ENCODE measurements around the gene C19orf12. TPM values are rescaled to one million over a fixed set of nuclear protein-coding genes. Genes with fewer than 3 reads are reported as not detected.

C19orf12 gene
- total RNA-seq, 1 experiment from 2014 or later: 15.5 TPM

DNA sequence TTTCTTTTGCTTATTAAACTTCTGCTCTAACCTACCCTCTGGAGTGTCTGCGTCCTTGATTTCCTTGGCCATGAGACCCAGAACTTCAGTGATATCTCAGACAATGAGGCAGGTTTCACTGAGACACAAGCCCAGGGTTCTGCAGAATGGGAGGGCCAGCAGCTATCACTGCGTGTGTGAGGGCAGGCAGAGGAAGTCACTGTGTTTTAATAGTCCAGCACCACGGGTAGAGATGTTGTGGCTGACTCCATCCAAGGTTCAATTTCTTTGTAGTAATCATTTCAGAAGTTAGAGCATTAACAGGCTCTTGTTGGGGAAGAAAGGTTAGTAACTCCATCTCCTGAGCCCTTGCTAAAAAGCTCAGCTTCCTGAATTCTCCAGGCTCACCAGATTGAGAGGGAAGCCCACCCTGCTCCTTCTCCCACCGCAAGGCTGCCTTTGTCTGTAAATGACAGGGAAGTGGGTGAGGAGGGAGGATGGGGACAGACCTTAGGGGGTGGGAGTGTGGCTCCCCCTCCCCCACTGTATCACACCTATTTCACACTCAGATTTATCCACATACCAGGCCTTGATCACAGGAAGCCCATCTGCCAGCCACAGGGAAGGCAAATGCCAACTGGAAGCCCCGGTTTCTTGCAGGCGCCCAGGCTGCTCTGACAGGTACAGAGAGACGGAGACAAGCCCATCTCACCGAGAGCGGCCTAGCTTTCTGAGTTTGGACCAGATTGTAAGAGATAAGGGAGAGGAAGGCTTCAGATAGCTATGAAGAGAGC lies 2.1 kb downstream of the C19orf12 start (continued):
- TF ChIP-seq, protein P1, sequence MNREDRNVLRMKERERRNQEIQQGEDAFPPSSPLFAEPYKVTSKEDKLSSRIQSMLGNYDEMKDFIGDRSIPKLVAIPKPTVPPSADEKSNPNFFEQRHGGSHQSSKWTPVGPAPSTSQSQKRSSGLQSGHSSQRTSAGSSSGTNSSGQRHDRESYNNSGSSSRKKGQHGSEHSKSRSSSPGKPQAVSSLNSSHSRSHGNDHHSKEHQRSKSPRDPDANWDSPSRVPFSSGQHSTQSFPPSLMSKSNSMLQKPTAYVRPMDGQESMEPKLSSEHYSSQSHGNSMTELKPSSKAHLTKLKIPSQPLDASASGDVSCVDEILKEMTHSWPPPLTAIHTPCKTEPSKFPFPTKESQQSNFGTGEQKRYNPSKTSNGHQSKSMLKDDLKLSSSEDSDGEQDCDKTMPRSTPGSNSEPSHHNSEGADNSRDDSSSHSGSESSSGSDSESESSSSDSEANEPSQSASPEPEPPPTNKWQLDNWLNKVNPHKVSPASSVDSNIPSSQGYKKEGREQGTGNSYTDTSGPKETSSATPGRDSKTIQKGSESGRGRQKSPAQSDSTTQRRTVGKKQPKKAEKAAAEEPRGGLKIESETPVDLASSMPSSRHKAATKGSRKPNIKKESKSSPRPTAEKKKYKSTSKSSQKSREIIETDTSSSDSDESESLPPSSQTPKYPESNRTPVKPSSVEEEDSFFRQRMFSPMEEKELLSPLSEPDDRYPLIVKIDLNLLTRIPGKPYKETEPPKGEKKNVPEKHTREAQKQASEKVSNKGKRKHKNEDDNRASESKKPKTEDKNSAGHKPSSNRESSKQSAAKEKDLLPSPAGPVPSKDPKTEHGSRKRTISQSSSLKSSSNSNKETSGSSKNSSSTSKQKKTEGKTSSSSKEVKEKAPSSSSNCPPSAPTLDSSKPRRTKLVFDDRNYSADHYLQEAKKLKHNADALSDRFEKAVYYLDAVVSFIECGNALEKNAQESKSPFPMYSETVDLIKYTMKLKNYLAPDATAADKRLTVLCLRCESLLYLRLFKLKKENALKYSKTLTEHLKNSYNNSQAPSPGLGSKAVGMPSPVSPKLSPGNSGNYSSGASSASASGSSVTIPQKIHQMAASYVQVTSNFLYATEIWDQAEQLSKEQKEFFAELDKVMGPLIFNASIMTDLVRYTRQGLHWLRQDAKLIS (CRISPR knock-in tag; IDR thresholded peaks at IDR 0.05; ENCODE audit: borderline replicate concordance): no peak
- no peak for TF ChIP-seq CBFB (CRISPR knock-in tag; IDR thresholded peaks at IDR 0.05; ENCODE audit: low read depth)
- no peak for TF ChIP-seq HMGA2 (CRISPR knock-in tag; IDR thresholded peaks at IDR 0.05)
- TF ChIP-seq ELF4 (CRISPR knock-in tag; IDR thresholded peaks at IDR 0.05; ENCODE audit: low read depth): no peak
- no peak for TF ChIP-seq ATF1 (CRISPR knock-in tag; IDR thresholded peaks at IDR 0.05)
- TF ChIP-seq, protein P2, sequence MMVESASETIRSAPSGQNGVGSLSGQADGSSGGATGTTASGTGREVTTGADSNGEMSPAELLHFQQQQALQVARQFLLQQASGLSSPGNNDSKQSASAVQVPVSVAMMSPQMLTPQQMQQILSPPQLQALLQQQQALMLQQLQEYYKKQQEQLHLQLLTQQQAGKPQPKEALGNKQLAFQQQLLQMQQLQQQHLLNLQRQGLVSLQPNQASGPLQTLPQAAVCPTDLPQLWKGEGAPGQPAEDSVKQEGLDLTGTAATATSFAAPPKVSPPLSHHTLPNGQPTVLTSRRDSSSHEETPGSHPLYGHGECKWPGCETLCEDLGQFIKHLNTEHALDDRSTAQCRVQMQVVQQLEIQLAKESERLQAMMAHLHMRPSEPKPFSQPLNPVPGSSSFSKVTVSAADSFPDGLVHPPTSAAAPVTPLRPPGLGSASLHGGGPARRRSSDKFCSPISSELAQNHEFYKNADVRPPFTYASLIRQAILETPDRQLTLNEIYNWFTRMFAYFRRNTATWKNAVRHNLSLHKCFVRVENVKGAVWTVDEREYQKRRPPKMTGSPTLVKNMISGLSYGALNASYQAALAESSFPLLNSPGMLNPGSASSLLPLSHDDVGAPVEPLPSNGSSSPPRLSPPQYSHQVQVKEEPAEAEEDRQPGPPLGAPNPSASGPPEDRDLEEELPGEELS (CRISPR knock-in tag; IDR thresholded peaks at IDR 0.05): no peak
- TF ChIP-seq TEAD1 (CRISPR knock-in tag; IDR thresholded peaks at IDR 0.05): no peak
- TF ChIP-seq, protein P3, sequence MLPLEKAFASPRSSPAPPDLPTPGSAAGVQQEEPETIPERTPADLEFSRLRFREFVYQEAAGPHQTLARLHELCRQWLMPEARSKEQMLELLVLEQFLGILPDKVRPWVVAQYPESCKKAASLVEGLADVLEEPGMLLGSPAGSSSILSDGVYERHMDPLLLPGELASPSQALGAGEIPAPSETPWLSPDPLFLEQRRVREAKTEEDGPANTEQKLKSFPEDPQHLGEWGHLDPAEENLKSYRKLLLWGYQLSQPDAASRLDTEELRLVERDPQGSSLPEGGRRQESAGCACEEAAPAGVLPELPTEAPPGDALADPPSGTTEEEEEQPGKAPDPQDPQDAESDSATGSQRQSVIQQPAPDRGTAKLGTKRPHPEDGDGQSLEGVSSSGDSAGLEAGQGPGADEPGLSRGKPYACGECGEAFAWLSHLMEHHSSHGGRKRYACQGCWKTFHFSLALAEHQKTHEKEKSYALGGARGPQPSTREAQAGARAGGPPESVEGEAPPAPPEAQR (CRISPR knock-in tag; IDR thresholded peaks at IDR 0.05): no peak
- TF ChIP-seq NR1H2 (CRISPR knock-in tag; IDR thresholded peaks at IDR 0.05): no peak
- no peak for TF ChIP-seq NFYB (CRISPR knock-in tag; conservative IDR thresholded peaks at IDR 0.05; ENCODE audit: low read depth)
- no peak for TF ChIP-seq FOXK1 (CRISPR knock-in tag; IDR thresholded peaks at IDR 0.05)

DNA sequence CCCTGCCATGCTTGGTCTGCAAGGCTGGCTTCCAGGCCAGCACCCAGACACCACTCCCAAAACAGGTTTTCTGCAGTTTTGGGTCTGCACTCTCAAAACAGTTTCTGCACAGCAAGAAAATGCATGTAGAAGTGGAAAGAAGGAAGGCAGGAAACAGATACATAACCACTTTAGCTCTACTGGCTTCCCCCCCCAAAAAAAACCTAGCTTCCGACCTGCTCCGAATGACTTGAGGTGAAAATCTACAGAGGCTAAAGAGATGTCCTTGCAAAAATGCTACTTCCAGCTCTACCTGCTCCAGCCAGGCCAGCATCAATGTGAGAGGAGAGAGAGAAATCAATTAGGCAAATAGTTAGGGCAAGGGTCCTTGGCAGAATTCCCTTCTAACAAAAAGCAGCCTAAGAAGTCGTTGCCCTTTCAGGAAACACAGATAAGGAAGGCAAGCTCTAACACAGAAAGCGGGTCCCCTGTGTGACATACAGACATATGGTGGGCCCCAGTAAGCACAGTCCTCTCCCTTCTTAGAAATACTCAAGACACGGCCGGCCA lies 3.4 kb downstream of the C19orf12 start:
- POLR2A ChIA-PET: no interaction called here
- no peaks in the 10 kb centered on the region for H3K9me3 Mint-ChIP-seq
- peak overlapping the region; percentile 22; the same call in 1 of the 2 replicates for H3K27ac Mint-ChIP-seq
- no peaks in the 10 kb centered on the region for H3K36me3 Mint-ChIP-seq
- ATAC-seq: no peak
- H3K4me3 Mint-ChIP-seq: no peak overlapping the region
- DNase-seq (ENCODE audit: low spot score): no peak
- peaks cover 31% of the 10 kb centered on the region for H3K4me1 Mint-ChIP-seq
- H3K27me3 Mint-ChIP-seq (ENCODE audit: low read depth): no peaks in the 10 kb centered on the region
- CTCF ChIA-PET: interaction anchor here (5.2 kb wide), 1 partner anchor 17 kb away, joined by 32 read pairs; no protein-coding TSS in a partner anchor
- TF ChIP-seq, protein P4, sequence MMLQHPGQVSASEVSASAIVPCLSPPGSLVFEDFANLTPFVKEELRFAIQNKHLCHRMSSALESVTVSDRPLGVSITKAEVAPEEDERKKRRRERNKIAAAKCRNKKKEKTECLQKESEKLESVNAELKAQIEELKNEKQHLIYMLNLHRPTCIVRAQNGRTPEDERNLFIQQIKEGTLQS (CRISPR knock-in tag; conservative IDR thresholded peaks at IDR 0.05): no peak
- TF ChIP-seq HMGA2 (CRISPR knock-in tag; IDR thresholded peaks at IDR 0.05) (no peak), KAT7 (CRISPR knock-in tag; IDR thresholded peaks at IDR 0.05; ENCODE audit: borderline replicate concordance) (no peak), OVOL2 (CRISPR knock-in tag; IDR thresholded peaks at IDR 0.05; ENCODE audit: borderline replicate concordance) (no peak), MXD4 (CRISPR knock-in tag; IDR thresholded peaks at IDR 0.05; ENCODE audit: borderline replicate concordance) (no peak), ESRRA (CRISPR knock-in tag; IDR thresholded peaks at IDR 0.05; ENCODE audit: borderline replicate concordance) (no peak), SMAD3 (CRISPR knock-in tag; IDR thresholded peaks at IDR 0.05; ENCODE audit: borderline replicate concordance) (no peak), CREM (CRISPR knock-in tag; IDR thresholded peaks at IDR 0.05) (no peak), TEAD1 (CRISPR knock-in tag; IDR thresholded peaks at IDR 0.05) (no peak), MYBL2 (CRISPR knock-in tag; IDR thresholded peaks at IDR 0.05) (no peak), CREB1 (CRISPR knock-in tag; IDR thresholded peaks at IDR 0.05) (no peak)
- TF ChIP-seq, protein P5, sequence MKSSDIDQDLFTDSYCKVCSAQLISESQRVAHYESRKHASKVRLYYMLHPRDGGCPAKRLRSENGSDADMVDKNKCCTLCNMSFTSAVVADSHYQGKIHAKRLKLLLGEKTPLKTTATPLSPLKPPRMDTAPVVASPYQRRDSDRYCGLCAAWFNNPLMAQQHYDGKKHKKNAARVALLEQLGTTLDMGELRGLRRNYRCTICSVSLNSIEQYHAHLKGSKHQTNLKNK (CRISPR knock-in tag; IDR thresholded peaks at IDR 0.05): no peak
- TF ChIP-seq, protein P6, sequence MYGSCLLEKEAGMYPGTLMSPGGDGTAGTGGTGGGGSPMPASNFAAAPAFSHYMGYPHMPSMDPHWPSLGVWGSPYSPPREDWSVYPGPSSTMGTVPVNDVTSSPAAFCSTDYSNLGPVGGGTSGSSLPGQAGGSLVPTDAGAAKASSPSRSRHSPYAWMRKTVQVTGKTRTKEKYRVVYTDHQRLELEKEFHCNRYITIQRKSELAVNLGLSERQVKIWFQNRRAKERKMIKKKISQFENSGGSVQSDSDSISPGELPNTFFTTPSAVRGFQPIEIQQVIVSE (CRISPR knock-in tag; IDR thresholded peaks at IDR 0.05; ENCODE audit: borderline replicate concordance): no peak
- TF ChIP-seq, protein P7, sequence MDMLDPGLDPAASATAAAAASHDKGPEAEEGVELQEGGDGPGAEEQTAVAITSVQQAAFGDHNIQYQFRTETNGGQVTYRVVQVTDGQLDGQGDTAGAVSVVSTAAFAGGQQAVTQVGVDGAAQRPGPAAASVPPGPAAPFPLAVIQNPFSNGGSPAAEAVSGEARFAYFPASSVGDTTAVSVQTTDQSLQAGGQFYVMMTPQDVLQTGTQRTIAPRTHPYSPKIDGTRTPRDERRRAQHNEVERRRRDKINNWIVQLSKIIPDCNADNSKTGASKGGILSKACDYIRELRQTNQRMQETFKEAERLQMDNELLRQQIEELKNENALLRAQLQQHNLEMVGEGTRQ (CRISPR knock-in tag; IDR thresholded peaks at IDR 0.05): no peak
